HG02678 (cell line): ENCODE results near the gene DDX25.

Experiments
- ATAC-seq: cut with Tn5 transposase; IDR thresholded peaks from one replicate; pipeline ENCODE4 v1.9.1; 2021; ENCODE audit warnings: mild to moderate bottlenecking, moderate library complexity; ENCODE audit not compliant: unreplicated experiment

Gene DDX25

GRCh38 chr11:125933030-125933813, 28.9 kb downstream of the DDX25 start:
- no peak for ATAC-seq

- no peak for ATAC-seq
Measured at GRCh38 chr11:125934473-125934872, 30.2 kb downstream of the DDX25 start.

- ATAC-seq, result no peak
Measured at GRCh38 chr11:125935056-125935455, 30.7 kb downstream of the DDX25 start.

GRCh38 chr11:125935618-125936199, 31.4 kb downstream of the DDX25 start:
- ATAC-seq, result no peak

GRCh38 chr11:125938418-125938817, 34.1 kb downstream of the DDX25 start:
- no peak for ATAC-seq

GRCh38 chr11:125939081-125939521, 34.8 kb downstream of the DDX25 start:
- no peak for ATAC-seq

- ATAC-seq, result no peak
Measured at GRCh38 chr11:125940145-125940544, 35.8 kb downstream of the DDX25 start.

- no peak for ATAC-seq
Measured at GRCh38 chr11:125941267-125941618, 36.9 kb downstream of the DDX25 start.

- ATAC-seq, result no peak
Measured at GRCh38 chr11:125941619-125942611, 37.6 kb downstream of the DDX25 start.

- no peak for ATAC-seq
Measured at GRCh38 chr11:125942771-125943428, 38.6 kb downstream of the DDX25 start.

GRCh38 chr11:125943661-125944349, 39.5 kb downstream of the DDX25 start:
- ATAC-seq, result no peak

- no peak for ATAC-seq
Measured at GRCh38 chr11:125944350-125945010, 40.2 kb downstream of the DDX25 start.

GRCh38 chr11:125945011-125945796, 40.9 kb downstream of the DDX25 start:
- ATAC-seq, result no peak

- no peak for ATAC-seq
Measured at GRCh38 chr11:125945797-125946520, 41.7 kb downstream of the DDX25 start, which contains the start of gene VSIG10L2. VSIG10L2 (plus strand) TSS chr11:125946044; CDS start chr11:125946056, 12 bp downstream.

GRCh38 chr11:125946712-125947418, 42.6 kb downstream of the DDX25 start:
- no peak for ATAC-seq

GRCh38 chr11:125947419-125948277, 43.3 kb downstream of the DDX25 start:
- no peak for ATAC-seq
